ENCODE measurements around the gene ALS2. TPM values are rescaled to one million over a fixed set of nuclear protein-coding genes. Genes with fewer than 3 reads are reported as not detected.

ALS2 gene
- total RNA-seq, 4 donors from 2014 or later = 17.1 to 40.6 (median 19.5) TPM

- Histone ChIP-seq H3K27ac (no peak overlapping the region), H3K36me3 (no peaks in the 10 kb centered on the region), H3K9me3 (no peaks in the 10 kb centered on the region), H3K4me1 (no peaks in the 10 kb centered on the region), H3K27me3 (no peaks in the 10 kb centered on the region), H3K4me3 (no peak overlapping the region)
- intact Hi-C loops (cut with DNase I; ENCODE audit: low total_unique reads) (no loop called here), in situ Hi-C loops (cut with MboI; ENCODE audit: low sequenced_read_pairs in 4 of 4) (no loop called here)
- DNase-seq (no peak), ATAC-seq (no peak)
- TF ChIP-seq POLR2A (IDR thresholded peaks at IDR 0.05) (no peak), CTCF (IDR thresholded peaks at IDR 0.05 in 4 of 5, conservative IDR thresholded peaks at IDR 0.05 in 1 of 5) (no peak)
Observed at GRCh38 chr2:201668402-201668910, 112.3 kb downstream of the ALS2 start.

GRCh38 chr2:201664334-201664733 is 116.4 kb downstream of the ALS2 start:
- intact Hi-C loops (cut with DNase I; ENCODE audit: low total_unique reads) (no loop called here), in situ Hi-C loops (cut with MboI; ENCODE audit: low sequenced_read_pairs in 4 of 4) (no loop called here)
- TF ChIP-seq POLR2A (IDR thresholded peaks at IDR 0.05) (no peak), CTCF (IDR thresholded peaks at IDR 0.05 in 4 of 5, conservative IDR thresholded peaks at IDR 0.05 in 1 of 5) (no peak)

GRCh38 chr2:201661366-201661765 is 119.4 kb downstream of the ALS2 start:
- in situ Hi-C loops (cut with MboI; ENCODE audit: low sequenced_read_pairs in 4 of 4) = no loop called here
- Histone ChIP-seq H3K36me3 (no peaks in the 10 kb centered on the region), H3K27ac (no peak overlapping the region), H3K9me3 (no peaks in the 10 kb centered on the region), H3K27me3 (no peaks in the 10 kb centered on the region), H3K4me3 (no peak overlapping the region), H3K4me1 (no peaks in the 10 kb centered on the region)
- intact Hi-C loops (cut with DNase I; ENCODE audit: low total_unique reads) = no loop called here
- ATAC-seq = no peak
- DNase-seq = no peak
- TF ChIP-seq POLR2A (IDR thresholded peaks at IDR 0.05) = no peak
- no peak for TF ChIP-seq CTCF (IDR thresholded peaks at IDR 0.05 in 4 of 5, conservative IDR thresholded peaks at IDR 0.05 in 1 of 5)

More at GRCh38 chr2:201664334-201664733, 116.4 kb downstream of the ALS2 start:
- Histone ChIP-seq H3K4me1 (no peaks in the 10 kb centered on the region), H3K27ac (no peak overlapping the region), H3K27me3 (no peaks in the 10 kb centered on the region), H3K36me3 (no peaks in the 10 kb centered on the region), H3K4me3 (no peak overlapping the region), H3K9me3 (no peaks in the 10 kb centered on the region)
- ATAC-seq (no peak), DNase-seq (no peak)

- intact Hi-C loops (cut with DNase I; ENCODE audit: low total_unique reads) = no loop called here
- ATAC-seq = no peak
- Histone ChIP-seq H3K4me3 (no peak overlapping the region), H3K36me3 (no peaks in the 10 kb centered on the region), H3K9me3 (no peaks in the 10 kb centered on the region), H3K27me3 (no peaks in the 10 kb centered on the region), H3K27ac (no peak overlapping the region), H3K4me1 (no peaks in the 10 kb centered on the region)
- TF ChIP-seq POLR2A (IDR thresholded peaks at IDR 0.05) = no peak
- DNase-seq = no peak
- in situ Hi-C loops (cut with MboI; ENCODE audit: low sequenced_read_pairs in 4 of 4) = no loop called here
Observed at GRCh38 chr2:201660293-201660895, 120.3 kb downstream of the ALS2 start.

- H3K4me3 ChIP-seq = no peak overlapping the region
- H3K27me3 ChIP-seq = no peaks in the 10 kb centered on the region
- no peak overlapping the region for H3K27ac ChIP-seq
- TF ChIP-seq POLR2A (IDR thresholded peaks at IDR 0.05) (no peak), CTCF (IDR thresholded peaks at IDR 0.05 in 4 of 5, conservative IDR thresholded peaks at IDR 0.05 in 1 of 5) (no peak)
- no peaks in the 10 kb centered on the region for H3K4me1 ChIP-seq
- H3K36me3 ChIP-seq = no peaks in the 10 kb centered on the region
- no peaks in the 10 kb centered on the region for H3K9me3 ChIP-seq
- intact Hi-C loops (cut with DNase I; ENCODE audit: low total_unique reads) (no loop called here), in situ Hi-C loops (cut with MboI; ENCODE audit: low sequenced_read_pairs in 4 of 4) (no loop called here)
- ATAC-seq (no peak), DNase-seq (no peak)
Observed at GRCh38 chr2:201656740-201657139, 124.0 kb downstream of the ALS2 start.

Data from gastrocnemius medialis (tissue), 4 donors.